ENCODE results near the gene SPDYC.

Gene SPDYC

GRCh38 chr11:65170058-65170534 lies at the start of gene SPDYC:
Gene SPDYC (plus strand): TSS chr11:65170233. CDS start chr11:65171358, 1,125 bp downstream.
- DNase-seq = no peak

GRCh38 chr11:65120831-65121230 lies 49.2 kb upstream of the SPDYC start:
- no peak for DNase-seq

- DNase-seq = no peak
These were observed 48.6 kb upstream of the SPDYC start for GRCh38 chr11:65121447-65121864.

GRCh38 chr11:65121865-65122696 lies 48.0 kb upstream of the SPDYC start, which contains the start of the genes FAU and MRPL49:
Gene FAU (minus strand): TSS chr11:65122134. CDS start chr11:65121813, 321 bp downstream.
Gene MRPL49 (plus strand): TSS chr11:65122321. CDS start chr11:65122347, 26 bp downstream.
- DNase-seq = peak; percentile 99

GRCh38 chr11:65124480-65125196 lies 45.4 kb upstream of the SPDYC start:
- DNase-seq = no peak

- no peak for DNase-seq
These were observed 44.6 kb upstream of the SPDYC start for GRCh38 chr11:65125197-65126056.

- no peak for DNase-seq
These were observed 43.3 kb upstream of the SPDYC start for GRCh38 chr11:65126624-65127274.

GRCh38 chr11:65127473-65128181 lies 42.4 kb upstream of the SPDYC start:
- DNase-seq = no peak

GRCh38 chr11:65128182-65129145 lies 41.6 kb upstream of the SPDYC start:
- DNase-seq = no peak

GRCh38 chr11:65129649-65130441 lies 40.2 kb upstream of the SPDYC start:
- no peak for DNase-seq

- DNase-seq = no peak
These were observed 39.2 kb upstream of the SPDYC start for GRCh38 chr11:65130631-65131416.

- DNase-seq = no peak
These were observed 38.6 kb upstream of the SPDYC start for GRCh38 chr11:65131417-65131776.

- no peak for DNase-seq
These were observed 38.2 kb upstream of the SPDYC start for GRCh38 chr11:65131895-65132237.

- DNase-seq = no peak
These were observed 37.6 kb upstream of the SPDYC start for GRCh38 chr11:65132238-65132987.

- no peak for DNase-seq
These were observed 36.9 kb upstream of the SPDYC start for GRCh38 chr11:65132988-65133700.

GRCh38 chr11:65133724-65134123 lies 36.3 kb upstream of the SPDYC start:
- DNase-seq = no peak

GRCh38 chr11:65134240-65134951 lies 35.6 kb upstream of the SPDYC start, which contains the start of gene SYVN1:
Gene SYVN1 (minus strand): TSS chr11:65134519. CDS start chr11:65133601, 918 bp downstream.
- peak; percentile 92 for DNase-seq
